SK-N-MC (cell line): ENCODE results near the gene MAML1.

Experiments used
- DNase-seq: peaks from one replicate; pipeline ENCODE4 v3.0.0-alpha.2; 2011; ENCODE audit warnings: low read depth, low spot score
- H3K27ac ChIP-seq: fragments of 200-600 bp; sonication (generic); 2 replicates; pipeline ENCODE4 v1.5.1; 2016; ENCODE audit warnings: mixed run types
- H3K36me3 ChIP-seq: fragments of 200-600 bp; sonication (generic); 2 replicates; pipeline ENCODE4 v1.6.1; 2017; ENCODE audit warnings: antibody characterized with exemption, low read length, mixed read lengths; ENCODE audit not compliant: insufficient read depth
- H3K4me3 ChIP-seq: fragments of 200-600 bp; sonication (generic); 2 replicates; pipeline ENCODE4 v1.5.1; 2016
- H3K9ac ChIP-seq: fragments of 200-600 bp; sonication (generic); 2 replicates; pipeline ENCODE4 v1.8.0; 2017; ENCODE audit warnings: mixed run types, mixed read lengths; ENCODE audit not compliant: insufficient read length
- H3K9me3 ChIP-seq: fragments of 200-600 bp; sonication (generic); 2 replicates; pipeline ENCODE4 v1.6.1; 2017; ENCODE audit warnings: low read depth, mild to moderate bottlenecking, antibody characterized with exemption, low read length, moderate library complexity, mixed read lengths
- EZH2 ChIP-seq: fragments of 200-600 bp; sonication (generic); IDR thresholded peaks from one replicate; pipeline ENCODE4 v1.6.1; 2017; ENCODE audit warnings: antibody characterized with exemption
- FOXP2 ChIP-seq: optimal IDR thresholded peaks from 2 replicates; pipeline ENCODE3; 2011; ENCODE audit warnings: mild to moderate bottlenecking, moderate library complexity; ENCODE audit not compliant: insufficient read depth; ENCODE audit errors: extremely low read length, control extremely low read depth
- POLR2AphosphoS5 ChIP-seq: IDR thresholded peaks from 2 replicates; pipeline ENCODE4 v1.6.1; 2012; ENCODE audit warnings: mild to moderate bottlenecking, low read depth, low read length, borderline replicate concordance

MAML1 gene

DNA sequence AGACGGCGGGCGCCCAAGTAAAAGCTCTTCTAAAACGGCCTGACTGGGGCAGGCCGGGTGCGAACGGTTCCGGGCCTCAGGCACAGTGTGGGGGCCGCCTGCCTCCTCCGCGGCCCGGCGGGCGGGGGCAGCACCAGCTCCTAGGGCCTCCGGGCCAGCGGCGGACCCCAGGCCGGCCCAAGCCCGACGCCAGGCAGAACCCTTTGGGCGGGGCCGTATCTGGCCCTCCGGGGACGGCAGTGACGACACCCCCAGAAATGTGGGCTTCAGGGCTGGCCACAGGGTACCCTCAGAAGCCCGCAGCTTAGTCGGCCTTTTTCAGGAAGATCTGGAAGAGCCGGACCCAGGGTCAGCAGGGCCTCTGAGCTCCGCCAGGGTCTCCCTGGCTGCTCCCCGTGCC, 65.1 kb downstream of the MAML1 start:
- H3K4me3 ChIP-seq: no peak overlapping the region
- H3K9ac ChIP-seq: no peak overlapping the region
- DNase-seq: no peak
- no peaks in the 10 kb centered on the region; the same call in 1 of the 2 replicates for H3K36me3 ChIP-seq
- no peak overlapping the region for H3K27ac ChIP-seq
- TF ChIP-seq FOXP2: no peak
- TF ChIP-seq POLR2AphosphoS5: no peak
- TF ChIP-seq EZH2: no peak
- no peaks in the 10 kb centered on the region for H3K9me3 ChIP-seq

- DNase-seq: no peak
- H3K4me3 ChIP-seq: no peak overlapping the region
- no peak overlapping the region for H3K9ac ChIP-seq
- TF ChIP-seq FOXP2 (no peak), EZH2 (no peak), POLR2AphosphoS5 (no peak)
- H3K9me3 ChIP-seq: no peaks in the 10 kb centered on the region
- no peak overlapping the region for H3K27ac ChIP-seq
- no peaks in the 10 kb centered on the region; the same call in 1 of the 2 replicates for H3K36me3 ChIP-seq
Observed at GRCh38 chr5:179798144-179798770, 65.6 kb downstream of the MAML1 start.

DNA sequence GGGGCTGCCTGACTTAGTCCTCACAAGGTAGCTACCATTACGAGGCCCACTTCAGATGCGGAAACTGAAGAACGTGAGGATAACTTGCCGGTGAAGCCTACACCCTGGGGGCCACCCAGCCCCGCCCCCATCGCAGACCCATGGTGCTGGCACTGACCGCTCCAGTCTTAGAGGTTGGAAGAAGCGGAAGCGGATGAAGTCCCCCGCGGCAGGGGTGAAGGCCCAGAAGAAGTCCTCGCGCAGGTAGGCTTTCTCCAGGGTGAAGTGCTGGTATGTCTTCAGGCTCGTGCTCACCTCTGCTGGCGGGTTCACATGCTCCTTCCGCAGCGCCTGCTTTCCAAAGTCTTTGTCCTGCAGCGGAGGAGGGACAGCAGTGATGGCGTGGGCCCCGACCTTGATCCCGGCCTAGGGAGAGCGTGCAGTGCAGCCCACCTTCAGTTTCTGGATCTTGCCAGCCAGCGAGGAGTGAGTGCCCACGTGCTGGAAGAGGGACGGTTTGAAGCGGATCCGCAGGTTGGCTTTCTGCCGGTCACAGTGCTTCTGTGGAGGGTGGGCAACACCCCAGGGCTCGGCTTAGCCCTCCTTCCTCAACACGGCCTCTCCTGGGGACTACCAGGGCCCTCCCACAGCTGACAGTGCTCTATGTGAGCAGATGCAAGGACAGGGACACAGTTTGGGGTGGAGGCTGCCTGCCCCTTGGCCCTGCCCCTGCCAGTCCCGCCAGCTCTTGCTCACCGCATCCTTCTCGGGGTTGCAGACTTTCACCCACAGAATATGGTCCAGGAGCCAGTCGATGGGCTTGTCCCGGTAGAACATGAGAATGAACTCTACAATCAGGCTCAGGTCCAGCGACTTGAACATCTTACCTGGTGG, 66.4 kb downstream of the MAML1 start:
- no peak for DNase-seq
- TF ChIP-seq EZH2: no peak
- no peak for TF ChIP-seq FOXP2
- TF ChIP-seq POLR2AphosphoS5: no peak
- H3K9ac ChIP-seq: no peak overlapping the region
- no peaks in the 10 kb centered on the region for H3K9me3 ChIP-seq
- no peak overlapping the region for H3K27ac ChIP-seq
- H3K36me3 ChIP-seq: no peaks in the 10 kb centered on the region; the same call in 1 of the 2 replicates
- no peak overlapping the region for H3K4me3 ChIP-seq

DNA sequence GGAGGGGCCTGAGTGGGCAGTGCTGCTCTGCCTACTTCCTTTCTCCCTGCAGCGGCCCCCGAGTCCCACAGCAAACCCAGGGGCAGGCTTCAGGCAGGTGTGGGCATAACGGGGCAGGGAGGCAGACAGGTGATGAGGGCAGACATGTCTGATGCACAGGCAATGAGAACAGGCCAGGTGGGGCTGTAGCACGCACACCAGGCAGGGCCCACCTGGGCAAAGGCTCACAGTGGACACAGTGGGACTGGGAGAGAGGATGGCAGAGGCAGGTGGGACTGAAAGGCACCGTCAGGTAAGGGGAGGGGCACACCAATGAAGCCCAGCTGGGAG, 67.0 kb downstream of the MAML1 start:
- H3K36me3 ChIP-seq: no peaks in the 10 kb centered on the region; the same call in 1 of the 2 replicates
- H3K9me3 ChIP-seq: no peaks in the 10 kb centered on the region
- no peak overlapping the region for H3K4me3 ChIP-seq
- no peak for DNase-seq
- H3K27ac ChIP-seq: no peak overlapping the region
- H3K9ac ChIP-seq: no peak overlapping the region
- no peak for TF ChIP-seq FOXP2
- TF ChIP-seq EZH2: no peak
- no peak for TF ChIP-seq POLR2AphosphoS5

GRCh38 chr5:179800071-179800695, 67.6 kb downstream of the MAML1 start:
- TF ChIP-seq EZH2 (no peak), POLR2AphosphoS5 (no peak), FOXP2 (no peak)
- H3K36me3 ChIP-seq: no peaks in the 10 kb centered on the region; the same call in 1 of the 2 replicates
- DNase-seq: no peak
- H3K9me3 ChIP-seq: no peaks in the 10 kb centered on the region
- no peak overlapping the region for H3K4me3 ChIP-seq
- H3K27ac ChIP-seq: no peak overlapping the region
- no peak overlapping the region for H3K9ac ChIP-seq

DNA sequence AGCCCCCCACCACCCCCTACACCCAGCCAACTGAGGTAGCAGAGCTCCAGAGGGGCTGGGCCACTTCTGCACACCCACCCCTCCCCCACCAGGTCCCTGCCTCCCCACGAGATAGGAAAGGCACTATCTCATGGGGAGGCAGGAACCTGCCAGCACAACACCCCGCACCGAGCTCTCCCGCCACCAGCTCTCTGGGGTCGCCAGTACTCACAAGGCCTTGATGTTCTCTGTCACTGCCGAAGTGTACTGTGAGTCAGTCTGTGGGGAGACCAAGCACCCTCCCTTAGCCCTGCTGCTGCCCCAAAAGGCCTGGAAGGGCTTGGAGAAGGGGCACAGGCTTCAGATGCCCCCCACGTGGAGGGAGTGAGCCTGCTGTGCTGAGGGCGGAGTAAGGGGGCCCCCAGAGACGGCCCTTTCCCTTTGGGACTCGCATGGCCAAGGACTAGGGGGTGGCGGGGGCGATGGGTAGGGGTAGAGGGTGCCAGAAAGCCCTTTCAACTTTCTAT, 68.1 kb downstream of the MAML1 start:
- no peaks in the 10 kb centered on the region for H3K9me3 ChIP-seq
- H3K36me3 ChIP-seq: no peaks in the 10 kb centered on the region; the same call in 1 of the 2 replicates
- no peak overlapping the region for H3K27ac ChIP-seq
- DNase-seq: no peak
- TF ChIP-seq POLR2AphosphoS5 (no peak), EZH2 (no peak), FOXP2 (no peak)
- H3K4me3 ChIP-seq: no peak overlapping the region
- H3K9ac ChIP-seq: no peak overlapping the region

GRCh38 chr5:179801304-179802206, 68.9 kb downstream of the MAML1 start:
- no peak for DNase-seq
- no peaks in the 10 kb centered on the region; the same call in 1 of the 2 replicates for H3K36me3 ChIP-seq
- H3K27ac ChIP-seq: no peak overlapping the region

More at GRCh38 chr5:179801304-179802206, 68.9 kb downstream of the MAML1 start:
- TF ChIP-seq POLR2AphosphoS5: no peak
- no peak for TF ChIP-seq FOXP2
- no peak for TF ChIP-seq EZH2
- Histone ChIP-seq H3K9ac (no peak overlapping the region), H3K9me3 (no peaks in the 10 kb centered on the region), H3K4me3 (no peak overlapping the region)
